ENCODE measurements around the gene GHDC.

DNA sequence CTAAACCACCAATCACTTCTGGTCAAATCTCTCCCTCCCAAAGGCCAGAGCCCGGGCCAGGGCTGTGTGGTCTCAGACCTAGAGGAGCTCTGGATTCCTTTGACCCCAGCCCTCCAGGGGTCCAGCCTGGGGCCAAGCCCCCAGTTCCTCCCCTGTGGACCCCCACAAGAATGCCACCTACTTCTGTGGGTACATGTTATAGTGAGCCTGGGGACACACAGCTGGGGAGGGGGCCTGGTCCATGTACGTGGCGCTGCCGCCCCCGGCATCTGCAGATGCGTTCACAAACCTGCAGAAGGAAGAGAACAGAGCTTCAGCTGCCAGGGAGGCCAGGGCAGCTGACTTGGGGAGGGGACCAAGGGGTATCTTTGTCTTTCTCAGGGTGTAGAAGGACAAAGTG, 7.9 kb upstream of the GHDC start:
- TF ChIP-seq EZH2 (IDR thresholded peaks at IDR 0.05; ENCODE audit: insufficient read depth, poor library complexity, severe bottlenecking) (no peak), EZH2phosphoT487 (IDR thresholded peaks at IDR 0.05; ENCODE audit: insufficient read depth, low read depth) (no peak)
